ENCODE measurements around the gene CREB3.

CREB3 gene

GRCh38 chr9:35687306-35687705 is 45.2 kb upstream of the CREB3 start:
- Histone ChIP-seq H3K4me3 (replicated peaks; ENCODE audit: low read depth, low read length) (no peak overlapping the region), H3K27me3 (replicated peaks; ENCODE audit: control insufficient read depth, insufficient read depth, low read length) (no peaks in the 10 kb centered on the region), H3K36me3 (ENCODE audit: control insufficient read depth, insufficient read depth, low read length) (no peaks in the 10 kb centered on the region)
- DNase-seq (ENCODE audit: extremely low read depth, insufficient read length), result no peak
- no peak for TF ChIP-seq CTCF (IDR thresholded peaks at IDR 0.05; ENCODE audit: insufficient read depth, low read length, poor library complexity, severe bottlenecking)

GRCh38 chr9:35687972-35688557 is 44.4 kb upstream of the CREB3 start:
- Histone ChIP-seq H3K27me3 (replicated peaks; ENCODE audit: control insufficient read depth, insufficient read depth, low read length) (no peaks in the 10 kb centered on the region), H3K36me3 (ENCODE audit: control insufficient read depth, insufficient read depth, low read length) (no peaks in the 10 kb centered on the region), H3K4me3 (replicated peaks; ENCODE audit: low read depth, low read length) (no peak overlapping the region)
- DNase-seq (ENCODE audit: extremely low read depth, insufficient read length), result no peak
- no peak for TF ChIP-seq CTCF (IDR thresholded peaks at IDR 0.05; ENCODE audit: insufficient read depth, low read length, poor library complexity, severe bottlenecking)

GRCh38 chr9:35688558-35689541 is 43.6 kb upstream of the CREB3 start:
- Histone ChIP-seq H3K36me3 (ENCODE audit: control insufficient read depth, insufficient read depth, low read length) (no peaks in the 10 kb centered on the region), H3K27me3 (replicated peaks; ENCODE audit: control insufficient read depth, insufficient read depth, low read length) (no peaks in the 10 kb centered on the region), H3K4me3 (replicated peaks; ENCODE audit: low read depth, low read length) (no peak overlapping the region)
- DNase-seq (ENCODE audit: extremely low read depth, insufficient read length), result no peak
- no peak for TF ChIP-seq CTCF (IDR thresholded peaks at IDR 0.05; ENCODE audit: insufficient read depth, low read length, poor library complexity, severe bottlenecking)

- no peaks in the 10 kb centered on the region for H3K36me3 ChIP-seq (ENCODE audit: control insufficient read depth, insufficient read depth, low read length)
- no peak for DNase-seq (ENCODE audit: extremely low read depth, insufficient read length)
- H3K4me3 ChIP-seq (replicated peaks; ENCODE audit: low read depth, low read length), result peak within 1 kb of the TSS; percentile 71
- TF ChIP-seq CTCF (IDR thresholded peaks at IDR 0.05; ENCODE audit: insufficient read depth, low read length, poor library complexity, severe bottlenecking), result no peak
- no peaks in the 10 kb centered on the region for H3K27me3 ChIP-seq (replicated peaks; ENCODE audit: control insufficient read depth, insufficient read depth, low read length)
Observed at GRCh38 chr9:35689542-35690293, 42.7 kb upstream of the CREB3 start, which contains the start of gene TPM2. TPM2 (minus strand) TSS chr9:35689925; CDS start chr9:35689817, 108 bp downstream.

GRCh38 chr9:35690294-35690613 is 42.2 kb upstream of the CREB3 start:
- no peak for TF ChIP-seq CTCF (IDR thresholded peaks at IDR 0.05; ENCODE audit: insufficient read depth, low read length, poor library complexity, severe bottlenecking)
- no peaks in the 10 kb centered on the region for H3K27me3 ChIP-seq (replicated peaks; ENCODE audit: control insufficient read depth, insufficient read depth, low read length)
- no peaks in the 10 kb centered on the region for H3K36me3 ChIP-seq (ENCODE audit: control insufficient read depth, insufficient read depth, low read length)
- DNase-seq (ENCODE audit: extremely low read depth, insufficient read length), result no peak
- peak overlapping the region; percentile 71 for H3K4me3 ChIP-seq (replicated peaks; ENCODE audit: low read depth, low read length)
